A673 (cell line): Measurements from ENCODE around the gene CATSPERD. TPM values are rescaled to one million over a fixed set of nuclear protein-coding genes. Genes with fewer than 3 reads are reported as not detected.

Experiments
- BruUV-seq: library from RNA; stranded (reverse); fragments of 400-500 nt; replicated peaks from 2 replicates; lab custom pipeline; 2021; lab: Mats Ljungman, UMichigan
- CTCF ChIA-PET: fragments of 300-600 bp; sonication (Branson Sonifier 250); formaldehyde crosslinking; loops from one replicate; lab custom pipeline; 2022; ENCODE audit warnings: antibody characterized with exemption; lab: Charles Lee
- POLR2A ChIA-PET: fragments of 300-600 bp; sonication (Branson Sonifier 250); formaldehyde crosslinking; loops from one replicate; lab custom pipeline; 2022; ENCODE audit warnings: antibody characterized with exemption; ENCODE audit not compliant: low non-redundant PET; lab: Charles Lee
- DNase-seq: peaks from one replicate; pipeline ENCODE4 v3.0.0-alpha.2; 2015; ENCODE audit warnings: low spot score
- H3K27ac ChIP-seq: fragments of 200-600 bp; sonication (generic); 2 replicates; pipeline ENCODE4 v1.5.1; 2016; ENCODE audit warnings: mixed run types, low read depth, mild to moderate bottlenecking, mixed read lengths, antibody characterized with exemption, low read length; ENCODE audit not compliant: poor library complexity, severe bottlenecking
- H3K27me3 ChIP-seq: fragments of 200-600 bp; sonication (generic); replicated peaks from 2 replicates; pipeline ENCODE4 v1.6.1; 2017; ENCODE audit warnings: mixed run types, low read depth, mild to moderate bottlenecking, mixed read lengths, antibody characterized with exemption, low read length; ENCODE audit not compliant: insufficient read depth, poor library complexity
- H3K36me3 ChIP-seq: fragments of 200-600 bp; sonication (generic); 2 replicates; pipeline ENCODE4 v1.6.1; 2016; ENCODE audit warnings: mixed run types, mild to moderate bottlenecking, mixed read lengths, antibody characterized with exemption, low read length; ENCODE audit not compliant: insufficient read depth, poor library complexity, severe bottlenecking
- H3K4me1 ChIP-seq: fragments of 200-600 bp; sonication (generic); 2 replicates; pipeline ENCODE4 v1.6.1; 2017; ENCODE audit warnings: mixed run types, mild to moderate bottlenecking, mixed read lengths, antibody characterized with exemption, low read length; ENCODE audit not compliant: insufficient read depth, poor library complexity, severe bottlenecking
- H3K4me3 ChIP-seq: fragments of 200-600 bp; sonication (generic); 2 replicates; pipeline ENCODE4 v1.5.1; 2016; ENCODE audit warnings: low read depth, mixed run types, mild to moderate bottlenecking, mixed read lengths, low read length; ENCODE audit not compliant: poor library complexity, severe bottlenecking
- H3K9me3 ChIP-seq: fragments of 200-600 bp; sonication (generic); 2 replicates; pipeline ENCODE4 v1.6.1; 2016; ENCODE audit warnings: mixed run types, low read depth, mild to moderate bottlenecking, mixed read lengths, antibody characterized with exemption, low read length; ENCODE audit not compliant: poor library complexity, severe bottlenecking
- EZH2 ChIP-seq: fragments of 200-600 bp; sonication (generic); IDR thresholded peaks from 2 replicates; pipeline ENCODE4 v1.6.1; 2017; ENCODE audit warnings: borderline replicate concordance, low read depth, mild to moderate bottlenecking, mixed read lengths, antibody characterized with exemption, low read length; ENCODE audit not compliant: poor library complexity, severe bottlenecking
- intact Hi-C: fragments of 100-400 bp; cut with micrococcal nuclease; formaldehyde crosslinking; loops from one replicate; pipeline ENCODE4 v1.10.0; 2022; ENCODE audit not compliant: unreplicated experiment
- total RNA-seq: library from RNA; stranded (reverse); gene quantifications from 2 replicates; pipeline ENCODE4 v1.2.3, GENCODE V29; 2021
- TF ChIP-seq, protein P1 (sequence below): fragments of 300-800, 200-600 bp; sonication (generic); conservative IDR thresholded peaks from 2 replicates; pipeline ENCODE4 v1.5.1; 2017; ENCODE audit warnings: low read depth, mild to moderate bottlenecking, antibody characterized with exemption, low read length, moderate library complexity, mixed read lengths

The CATSPERD gene
- total RNA-seq, 1 experiment from 2014 or later: not detected

GRCh38 chr19:5690125-5690954, 30.1 kb upstream of the CATSPERD start, which contains the start of gene RPL36:
Gene RPL36, plus strand, starts transcription at chr19:5690295. Its CDS starts 213 bp downstream, at chr19:5690508.
- CTCF ChIA-PET: interaction anchor here (0.6 to 1.2 kb wide), 4 partner anchors 28 to 114 kb away, joined by 3 to 4 read pairs (median 4); partner anchors contain the start of genes CATSPERD and LONP1
- peak; percentile 98 for DNase-seq
- POLR2A ChIA-PET: interaction anchor here (2.4 kb wide), 1 partner anchor 28 kb away, joined by 7 read pairs; no protein-coding TSS in a partner anchor
- H3K4me1 ChIP-seq: peaks cover 8% of the 10 kb centered on the region
- H3K4me3 ChIP-seq: peak within 1 kb of the TSS; percentile 92
- H3K27me3 ChIP-seq: no peaks in the 10 kb centered on the region
- TF ChIP-seq, protein P1, sequence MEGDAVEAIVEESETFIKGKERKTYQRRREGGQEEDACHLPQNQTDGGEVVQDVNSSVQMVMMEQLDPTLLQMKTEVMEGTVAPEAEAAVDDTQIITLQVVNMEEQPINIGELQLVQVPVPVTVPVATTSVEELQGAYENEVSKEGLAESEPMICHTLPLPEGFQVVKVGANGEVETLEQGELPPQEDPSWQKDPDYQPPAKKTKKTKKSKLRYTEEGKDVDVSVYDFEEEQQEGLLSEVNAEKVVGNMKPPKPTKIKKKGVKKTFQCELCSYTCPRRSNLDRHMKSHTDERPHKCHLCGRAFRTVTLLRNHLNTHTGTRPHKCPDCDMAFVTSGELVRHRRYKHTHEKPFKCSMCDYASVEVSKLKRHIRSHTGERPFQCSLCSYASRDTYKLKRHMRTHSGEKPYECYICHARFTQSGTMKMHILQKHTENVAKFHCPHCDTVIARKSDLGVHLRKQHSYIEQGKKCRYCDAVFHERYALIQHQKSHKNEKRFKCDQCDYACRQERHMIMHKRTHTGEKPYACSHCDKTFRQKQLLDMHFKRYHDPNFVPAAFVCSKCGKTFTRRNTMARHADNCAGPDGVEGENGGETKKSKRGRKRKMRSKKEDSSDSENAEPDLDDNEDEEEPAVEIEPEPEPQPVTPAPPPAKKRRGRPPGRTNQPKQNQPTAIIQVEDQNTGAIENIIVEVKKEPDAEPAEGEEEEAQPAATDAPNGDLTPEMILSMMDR: peak; percentile 99
- no peak for TF ChIP-seq EZH2
- H3K36me3 ChIP-seq: peaks cover 43% of the 10 kb centered on the region
- H3K27ac ChIP-seq: peak within 1 kb of the TSS; percentile 96
- intact Hi-C loops: no loop called here
- H3K9me3 ChIP-seq: no peaks in the 10 kb centered on the region
- no TSS peak for BruUV-seq

DNA sequence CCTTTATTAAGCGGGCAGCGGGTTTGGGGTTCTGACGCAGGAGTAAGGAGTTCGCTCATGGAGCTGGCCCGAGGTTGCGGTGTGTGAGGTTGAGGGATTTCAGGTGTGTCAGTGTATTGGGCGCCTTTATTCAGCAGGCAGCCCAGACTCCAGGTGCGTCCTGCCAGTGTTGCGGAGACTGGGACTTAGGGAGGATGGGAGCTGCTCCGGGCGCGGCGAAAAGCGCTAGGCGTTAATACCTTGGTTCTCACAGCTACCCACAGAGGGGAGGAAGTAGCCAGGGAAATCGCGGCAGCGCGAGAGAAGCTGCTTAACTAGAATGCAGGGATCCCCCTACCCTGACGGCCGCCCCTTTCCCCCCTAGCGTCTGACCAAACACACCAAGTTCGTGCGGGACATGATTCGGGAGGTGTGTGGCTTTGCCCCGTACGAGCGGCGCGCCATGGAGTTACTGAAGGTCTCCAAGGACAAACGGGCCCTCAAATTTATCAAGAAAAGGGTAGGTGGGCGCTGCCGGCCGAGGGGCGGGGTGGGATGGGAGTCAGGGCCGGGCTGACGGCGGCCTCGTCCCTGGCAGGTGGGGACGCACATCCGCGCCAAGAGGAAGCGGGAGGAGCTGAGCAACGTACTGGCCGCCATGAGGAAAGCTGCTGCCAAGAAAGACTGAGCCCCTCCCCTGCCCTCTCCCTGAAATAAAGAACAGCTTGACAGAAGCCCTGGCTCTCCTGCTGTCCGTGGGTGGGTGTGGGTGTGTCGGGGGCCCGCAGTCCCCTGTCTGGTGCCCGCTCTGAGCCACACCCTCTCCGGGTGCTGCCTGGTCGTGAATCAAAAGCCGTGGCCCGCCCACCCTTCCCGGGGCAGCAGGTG, 29.2 kb upstream of the CATSPERD start:
- BruUV-seq: TSS peak; percentile 88
- peak; percentile 72 for DNase-seq
- intact Hi-C loops: no loop called here
- ChIA-PET POLR2A (interaction anchor here (0.5 to 2.4 kb wide), 3 partner anchors 23 to 58 kb away, joined by 3 to 21 read pairs (median 7); no protein-coding TSS in a partner anchor), CTCF (interaction anchor here (0.8 kb wide), 1 partner anchor 27 kb away, joined by 4 read pairs; no protein-coding TSS in a partner anchor)
- Histone ChIP-seq H3K9me3 (no peaks in the 10 kb centered on the region), H3K36me3 (peaks cover 52% of the 10 kb centered on the region), H3K27me3 (no peaks in the 10 kb centered on the region), H3K4me1 (peaks cover 8% of the 10 kb centered on the region), H3K27ac (peak overlapping the region; percentile 96), H3K4me3 (peak overlapping the region; percentile 92)
- TF ChIP-seq, protein P1: no peak
- no peak for TF ChIP-seq EZH2
